ENCODE measurements around the gene CDC42BPB.
"Not testable (repeated sequence)": the region's sequence is repeated elsewhere in the genome, so short reads cannot be mapped to it uniquely, and the experiment has no call there.

GRCh38 chr14:103026196-103026595, 31.2 kb downstream of the CDC42BPB start:
- not testable (repeated sequence) for TF ChIP-seq CTCF (conservative IDR thresholded peaks at IDR 0.05; ENCODE audit: low read depth, low read length); RAD21 (IDR thresholded peaks at IDR 0.05; ENCODE audit: low read length); POLR2A (IDR thresholded peaks at IDR 0.05; ENCODE audit: low read depth, low read length); RFX5 (IDR thresholded peaks at IDR 0.05; ENCODE audit: low read depth, low read length); NFE2L2 (IDR thresholded peaks at IDR 0.05; ENCODE audit: low read depth, low read length)
